Vagina (tissue), 2 donors: Measurements from ENCODE around the gene LANCL2. TPM values are rescaled to one million over a fixed set of nuclear protein-coding genes. Genes with fewer than 3 reads are reported as not detected.

ENCODE experiments used
- DNase-seq, 2 donors: peaks; one replicate each; pipeline ENCODE4 v3.0.0-alpha.2; 2017; ENCODE audit errors: extremely low spot score in 2 of 2
- H3K27ac ChIP-seq: fragments of 200-600 bp; sonication (generic); one replicate; pipeline ENCODE4 v1.5.1; 2019
- H3K27me3 ChIP-seq: fragments of 200-600 bp; sonication (generic); one replicate; pipeline ENCODE4 v1.5.1; 2019
- H3K36me3 ChIP-seq, 2 donors: fragments of 200-600 bp; sonication (generic); one replicate each; pipeline ENCODE4 v1.5.1; 2017 to 2019
- H3K4me1 ChIP-seq: fragments of 200-600 bp; sonication (generic); one replicate; pipeline ENCODE4 v1.5.1; 2019
- H3K4me3 ChIP-seq, 2 donors: fragments of 200-600 bp; sonication (generic); 1 replicate in 1 of 2; 2 replicates in 1 of 2; pipeline ENCODE4 v1.5.1; 2016 to 2019
- H3K9me3 ChIP-seq: fragments of 200-600 bp; sonication (generic); one replicate; pipeline ENCODE4 v1.5.1; 2019
- CTCF ChIP-seq, 3 experiments: fragments of 450-650 bp in 2 of 3; fragments of 200-600 bp in 1 of 3; sonication (generic) in 1 of 3; IDR thresholded peaks; one replicate each; pipeline ENCODE4 v1.5.1; 2017 to 2019; ENCODE audit warnings: antibody characterized with exemption in 3 of 3, mild to moderate bottlenecking in 2 of 3, moderate library complexity in 2 of 3
- POLR2A ChIP-seq, 2 donors: fragments of 450-650 bp; IDR thresholded peaks; one replicate each; pipeline ENCODE4 v1.6.1; 2017; ENCODE audit warnings: antibody characterized with exemption in 2 of 2, mild to moderate bottlenecking in 2 of 2, moderate library complexity in 2 of 2
- POLR2AphosphoS5 ChIP-seq, 2 donors: sonication (generic); formaldehyde crosslinking; IDR thresholded peaks; one replicate each; pipeline ENCODE4 v1.9.0; 2017; ENCODE audit warnings: antibody characterized with exemption in 2 of 2, mild to moderate bottlenecking in 2 of 2, low read depth in 1 of 2; ENCODE audit not compliant: insufficient read depth in 1 of 2
- intact Hi-C: fragments of 100-400 bp; cut with DNase I; formaldehyde crosslinking; loops from one replicate; pipeline ENCODE4 v1.15.1; 2023
- total RNA-seq: library from RNA; depleted of rRNA; stranded (reverse); fragments of >200 nt; gene quantifications from one replicate; pipeline ENCODE4 v1.2.3, GENCODE V29; 2016

Gene LANCL2
- total RNA-seq, 1 donor from 2014 or later, result 7.6 TPM

- no peak for TF ChIP-seq POLR2A (IDR thresholded peaks at IDR 0.05)
- TF ChIP-seq POLR2AphosphoS5 (IDR thresholded peaks at IDR 0.05; ENCODE audit: insufficient read depth in 1 of 2, low read depth in 1 of 2), result no peak
- peaks cover 0 to 17% of the 10 kb centered on the region in 2 donors for H3K36me3 ChIP-seq
- no peak overlapping the region for H3K4me3 ChIP-seq
- no peak for DNase-seq
- H3K4me1 ChIP-seq, result no peaks in the 10 kb centered on the region
- no peaks in the 10 kb centered on the region for H3K9me3 ChIP-seq
- no peaks in the 10 kb centered on the region for H3K27me3 ChIP-seq
- intact Hi-C loops, result no loop called here
- no peak overlapping the region for H3K27ac ChIP-seq
These were observed 99.3 kb downstream of the LANCL2 start for GRCh38 chr7:55464422-55464821.

- TF ChIP-seq CTCF (IDR thresholded peaks at IDR 0.05) (no peak), POLR2AphosphoS5 (IDR thresholded peaks at IDR 0.05; ENCODE audit: insufficient read depth in 1 of 2, low read depth in 1 of 2) (no peak), POLR2A (IDR thresholded peaks at IDR 0.05) (no peak)
- H3K27ac ChIP-seq, result no peak overlapping the region
- no peaks in the 10 kb centered on the region for H3K4me1 ChIP-seq
- DNase-seq, result peak in 1 of 2 donors; percentile 54
- H3K9me3 ChIP-seq, result no peaks in the 10 kb centered on the region
- H3K4me3 ChIP-seq, result no peak overlapping the region
- intact Hi-C loops, result no loop called here
- H3K27me3 ChIP-seq, result no peaks in the 10 kb centered on the region
- peaks cover 0 to 17% of the 10 kb centered on the region in 2 donors for H3K36me3 ChIP-seq
These were observed 100.6 kb downstream of the LANCL2 start for GRCh38 chr7:55465691-55466090.

- Histone ChIP-seq H3K4me3 (no peak overlapping the region), H3K27me3 (no peaks in the 10 kb centered on the region), H3K27ac (no peak overlapping the region), H3K36me3 (peaks cover 0 to 17% of the 10 kb centered on the region in 2 donors), H3K9me3 (no peaks in the 10 kb centered on the region), H3K4me1 (no peaks in the 10 kb centered on the region)
- peak in 1 of 2 donors; percentile 54 for DNase-seq
- intact Hi-C loops, result no loop called here
- TF ChIP-seq POLR2A (IDR thresholded peaks at IDR 0.05) (no peak), POLR2AphosphoS5 (IDR thresholded peaks at IDR 0.05; ENCODE audit: insufficient read depth in 1 of 2, low read depth in 1 of 2) (no peak)
These were observed 102.0 kb downstream of the LANCL2 start for GRCh38 chr7:55467047-55467593.

GRCh38 chr7:55468495-55468894 lies 103.4 kb downstream of the LANCL2 start:
- intact Hi-C loops, result no loop called here
- peak in 1 of 2 donors; percentile 62 for DNase-seq
- Histone ChIP-seq H3K27ac (no peak overlapping the region), H3K4me3 (no peak overlapping the region), H3K27me3 (no peaks in the 10 kb centered on the region), H3K9me3 (no peaks in the 10 kb centered on the region), H3K36me3 (peaks cover 0 to 17% of the 10 kb centered on the region in 2 donors), H3K4me1 (no peaks in the 10 kb centered on the region)
- TF ChIP-seq POLR2AphosphoS5 (IDR thresholded peaks at IDR 0.05; ENCODE audit: insufficient read depth in 1 of 2, low read depth in 1 of 2) (no peak), CTCF (IDR thresholded peaks at IDR 0.05) (no peak), POLR2A (IDR thresholded peaks at IDR 0.05) (no peak)

GRCh38 chr7:55469271-55469681 lies 104.1 kb downstream of the LANCL2 start:
- no peak for DNase-seq
- Histone ChIP-seq H3K27ac (no peak overlapping the region), H3K4me3 (no peak overlapping the region), H3K36me3 (peaks cover 0 to 15% of the 10 kb centered on the region in 2 donors), H3K27me3 (no peaks in the 10 kb centered on the region), H3K9me3 (no peaks in the 10 kb centered on the region), H3K4me1 (no peaks in the 10 kb centered on the region)
- intact Hi-C loops, result no loop called here
- TF ChIP-seq POLR2AphosphoS5 (IDR thresholded peaks at IDR 0.05; ENCODE audit: insufficient read depth in 1 of 2, low read depth in 1 of 2) (no peak), POLR2A (IDR thresholded peaks at IDR 0.05) (no peak), CTCF (IDR thresholded peaks at IDR 0.05) (no peak)

GRCh38 chr7:55469721-55470120 lies 104.6 kb downstream of the LANCL2 start:
- intact Hi-C loops, result no loop called here
- Histone ChIP-seq H3K4me1 (no peaks in the 10 kb centered on the region), H3K4me3 (no peak overlapping the region), H3K9me3 (no peaks in the 10 kb centered on the region), H3K27ac (no peak overlapping the region), H3K27me3 (no peaks in the 10 kb centered on the region), H3K36me3 (peaks cover 0 to 11% of the 10 kb centered on the region in 2 donors)
- DNase-seq, result no peak
- TF ChIP-seq POLR2A (IDR thresholded peaks at IDR 0.05) (no peak), CTCF (IDR thresholded peaks at IDR 0.05) (no peak), POLR2AphosphoS5 (IDR thresholded peaks at IDR 0.05; ENCODE audit: insufficient read depth in 1 of 2, low read depth in 1 of 2) (no peak)
